HG03060 (cell line): ENCODE results near the gene LRRC8A.
"Not testable (repeated sequence)": the region's sequence is repeated elsewhere in the genome, so short reads cannot be mapped to it uniquely, and the experiment has no call there.

Experiments
- ATAC-seq: cut with Tn5 transposase; IDR thresholded peaks from one replicate; pipeline ENCODE4 v1.9.1; 2021; ENCODE audit warnings: low read depth, moderate number of reproducible peaks; ENCODE audit not compliant: unreplicated experiment

Gene LRRC8A

GRCh38 chr9:128919402-128920089, 37.6 kb downstream of the LRRC8A start:
- ATAC-seq, result no peak

DNA sequence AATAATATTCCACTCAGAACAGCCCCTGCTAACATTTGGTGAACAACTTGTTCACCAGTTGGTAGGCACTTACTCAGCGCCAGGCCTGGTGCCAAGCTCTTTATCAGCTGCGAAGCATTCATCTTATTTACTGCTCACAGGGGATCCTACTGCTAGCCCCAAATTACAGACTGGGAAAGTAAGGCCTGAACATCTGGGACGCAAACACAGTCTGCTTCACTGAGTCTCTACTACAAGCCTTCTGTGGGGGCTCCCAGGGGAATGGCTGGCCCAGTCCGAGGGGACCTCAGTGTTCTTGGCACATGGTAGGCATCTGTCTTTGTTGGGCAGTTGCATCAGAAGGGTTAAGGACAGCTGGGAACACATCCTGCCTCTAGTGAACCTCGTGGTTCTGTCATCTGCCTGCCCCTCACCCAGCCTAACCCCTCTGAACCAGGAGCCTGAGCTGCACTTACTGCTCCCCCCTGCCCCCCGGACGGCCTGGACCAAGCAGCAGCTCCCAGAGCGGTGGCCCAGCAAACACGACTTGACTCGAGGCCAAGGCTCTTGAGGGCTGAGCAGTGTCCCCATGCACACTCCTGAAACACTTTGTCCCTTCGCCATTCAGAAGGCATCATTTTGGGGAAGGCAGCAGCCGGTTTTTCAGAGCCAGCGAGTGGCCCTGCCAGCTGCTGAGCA, 38.6 kb downstream of the LRRC8A start, which contains the start of gene PHYHD1:
PHYHD1 (plus strand) TSS at position 602 of the 678 bp plus-strand sequence. CDS start 1,342 bp downstream, outside the sequence.
- ATAC-seq, result no peak

DNA sequence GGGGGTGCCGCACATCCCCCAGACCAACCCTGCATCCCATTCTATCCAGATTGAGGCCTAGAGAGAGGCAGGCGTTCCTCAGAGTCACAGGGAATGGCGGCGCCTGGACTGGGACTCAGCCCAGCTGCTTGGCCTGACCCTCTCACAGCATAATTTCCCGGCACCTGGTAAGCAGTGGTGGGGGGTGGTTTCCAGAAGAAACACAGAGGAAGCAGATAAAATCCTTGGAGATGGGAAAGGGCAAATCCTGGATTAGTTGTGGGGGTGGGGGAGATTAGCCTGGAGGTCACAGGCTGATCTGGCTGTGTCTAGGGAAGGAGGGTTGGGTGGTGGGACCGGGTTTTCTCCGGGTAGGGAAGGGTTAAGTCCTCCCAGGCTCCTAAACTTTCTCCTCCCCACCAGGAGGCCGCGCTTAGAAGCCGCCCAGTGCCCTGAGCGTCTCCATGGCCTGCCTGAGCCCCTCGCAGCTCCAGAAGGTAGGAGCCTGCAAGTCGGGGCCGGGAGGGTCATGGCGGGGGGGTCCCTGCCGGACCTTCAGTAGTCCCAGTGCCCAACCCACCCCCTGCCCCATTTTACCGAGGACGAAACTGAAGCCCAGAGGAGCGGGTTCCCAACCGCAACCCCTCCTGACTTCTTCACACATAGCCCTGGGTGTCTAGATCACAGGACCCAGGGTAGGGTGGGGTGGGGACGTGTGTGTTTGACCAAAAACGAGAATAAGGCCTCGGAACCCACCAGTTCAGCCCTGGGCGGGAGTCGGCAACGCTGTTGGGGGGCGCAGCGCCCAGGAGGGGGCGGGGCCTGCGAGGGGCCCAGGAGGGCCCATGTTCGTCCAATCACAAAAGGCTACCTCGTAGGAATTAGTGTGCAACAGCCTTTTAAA, 40.2 kb downstream of the LRRC8A start:
- no peak for ATAC-seq

DNA sequence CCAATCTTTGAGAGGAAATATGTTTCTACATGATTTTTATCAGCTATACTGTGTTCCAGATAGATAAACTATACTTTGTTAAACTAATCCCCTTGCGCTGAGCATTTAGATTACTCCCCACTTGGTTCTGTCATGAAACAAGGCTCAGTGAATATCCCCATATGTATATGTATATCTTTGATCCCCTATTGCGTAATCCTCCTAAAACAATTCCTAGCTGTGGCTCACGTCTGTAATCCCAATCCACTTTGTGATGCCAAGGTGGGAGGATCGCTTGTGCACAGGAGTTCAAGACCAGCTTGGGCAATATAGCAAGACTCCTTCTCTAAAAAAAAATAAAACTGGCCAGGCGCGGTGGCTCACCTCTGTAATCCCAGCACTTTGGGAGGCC, 41.6 kb downstream of the LRRC8A start:
- ATAC-seq, result no peak

DNA sequence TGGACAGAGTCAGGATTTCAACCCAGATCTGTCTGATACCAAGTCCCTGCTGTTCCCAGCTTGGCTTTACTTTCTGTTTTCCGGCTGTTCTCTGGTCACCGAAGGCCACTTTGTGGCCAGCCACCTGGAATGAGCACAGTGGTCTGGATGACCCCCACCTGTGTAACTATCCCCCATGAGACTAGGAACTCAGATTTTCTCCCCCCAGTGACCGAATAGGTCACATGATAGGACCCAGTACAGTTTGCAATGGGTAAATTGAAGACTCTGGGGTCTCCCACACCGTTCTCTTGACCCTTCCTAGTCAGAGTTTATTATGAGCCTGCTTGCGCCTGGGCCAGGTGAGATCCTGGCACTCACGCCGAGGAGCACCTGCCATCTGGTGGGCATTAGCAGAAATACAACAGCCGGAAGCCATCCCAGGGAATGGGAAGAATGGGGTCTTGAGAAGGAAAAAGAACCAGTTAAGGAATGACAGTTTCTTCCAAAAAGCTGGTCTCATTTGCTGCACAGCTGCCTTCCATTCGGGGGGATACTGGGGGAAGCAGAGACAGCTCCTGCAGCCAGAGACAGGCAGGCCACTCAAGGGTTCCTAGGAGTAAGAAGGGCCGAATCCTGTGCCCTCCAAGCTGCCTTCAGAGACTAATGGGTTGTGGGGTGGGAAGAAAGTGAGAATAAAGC, 45.9 kb downstream of the LRRC8A start:
- ATAC-seq, result no peak

- ATAC-seq, result no peak
Observed at GRCh38 chr9:128928624-128929023, 46.7 kb downstream of the LRRC8A start.

GRCh38 chr9:128929560-128929959, 47.6 kb downstream of the LRRC8A start:
- no peak for ATAC-seq

DNA sequence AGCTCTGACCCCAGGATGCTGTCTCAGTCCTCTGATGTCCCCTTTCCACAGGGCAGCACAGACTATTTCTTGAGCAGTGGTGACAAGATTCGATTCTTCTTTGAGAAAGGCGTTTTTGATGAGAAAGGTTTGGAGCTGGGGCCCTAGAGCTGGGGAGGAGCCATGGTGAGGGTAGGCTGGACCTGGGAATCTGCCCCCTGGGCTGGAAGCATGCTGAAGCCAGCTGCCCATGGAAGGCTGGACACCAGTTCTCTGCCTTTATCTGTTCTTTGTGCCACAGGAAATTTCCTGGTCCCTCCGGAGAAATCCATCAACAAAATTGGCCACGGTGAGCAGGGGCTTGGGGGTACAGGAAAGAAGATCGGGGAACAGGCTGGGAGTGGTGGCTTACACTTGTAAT, 51.8 kb downstream of the LRRC8A start:
- no peak for ATAC-seq

DNA sequence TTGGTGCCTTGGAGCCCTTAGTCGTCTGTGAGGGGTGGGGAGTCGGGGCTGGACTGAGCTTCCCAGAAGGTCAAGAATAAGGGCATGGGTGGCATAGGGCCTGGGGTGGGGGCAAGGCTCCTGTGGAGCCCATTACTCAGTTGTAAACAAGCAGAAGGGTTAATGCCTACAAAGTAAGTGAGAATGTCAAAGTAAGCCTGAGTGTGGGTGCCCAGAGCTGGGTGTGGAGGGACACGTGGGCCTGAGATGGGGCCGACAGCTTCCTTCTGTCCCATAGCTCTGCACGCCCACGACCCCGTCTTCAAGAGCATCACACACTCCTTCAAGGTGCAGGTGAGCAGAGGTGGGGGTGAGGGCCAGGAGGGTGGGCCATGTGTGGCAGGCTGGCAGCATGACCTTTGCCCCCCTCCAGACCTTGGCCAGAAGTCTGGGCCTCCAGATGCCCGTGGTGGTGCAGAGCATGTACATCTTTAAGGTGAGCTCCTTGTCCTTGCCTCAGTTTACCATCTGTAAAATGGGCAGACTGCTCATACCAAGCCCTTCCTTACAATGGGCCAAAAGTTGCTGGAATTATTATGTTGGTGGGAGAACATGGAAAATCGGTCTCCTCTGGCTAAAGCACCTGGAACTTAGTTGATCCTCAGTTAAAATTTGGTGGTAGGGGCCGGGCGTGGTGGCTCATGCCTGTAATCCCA, 54.4 kb downstream of the LRRC8A start:
- ATAC-seq, result no peak

- ATAC-seq, result no peak
Observed at GRCh38 chr9:128937310-128938165, 55.6 kb downstream of the LRRC8A start.

DNA sequence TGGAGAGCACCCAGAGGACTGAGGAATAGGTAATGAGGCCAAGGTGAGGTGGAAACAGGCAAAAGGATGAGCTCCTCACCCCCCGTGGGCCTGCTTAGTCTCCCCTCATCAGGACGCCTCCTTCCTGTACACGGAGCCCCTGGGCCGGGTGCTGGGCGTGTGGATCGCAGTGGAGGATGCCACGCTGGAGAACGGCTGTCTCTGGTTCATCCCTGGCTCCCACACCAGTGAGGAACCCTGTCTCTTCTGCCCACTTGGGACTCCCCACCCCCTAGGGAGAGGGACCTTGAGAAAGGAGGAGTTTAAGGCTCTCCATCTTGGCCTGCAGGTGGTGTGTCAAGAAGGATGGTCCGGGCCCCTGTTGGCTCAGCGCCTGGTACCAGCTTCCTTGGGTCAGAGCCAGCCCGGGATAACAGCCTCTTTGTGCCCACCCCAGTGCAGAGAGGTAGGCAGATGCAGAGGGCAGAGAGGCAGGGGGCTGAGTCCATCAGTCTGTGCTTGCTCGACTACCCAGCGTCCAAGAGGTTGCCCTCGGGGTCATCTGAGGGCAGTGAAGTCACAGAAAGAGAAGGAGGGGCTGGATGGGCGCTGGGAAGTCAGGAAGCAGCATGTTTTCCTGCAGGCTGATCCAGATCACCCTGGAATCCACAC, 58.5 kb downstream of the LRRC8A start:
- no peak for ATAC-seq

GRCh38 chr9:128940946-128941755, 59.2 kb downstream of the LRRC8A start:
- ATAC-seq, result no peak

GRCh38 chr9:128943832-128944620, 62.1 kb downstream of the LRRC8A start:
- ATAC-seq, result no peak

- ATAC-seq, result not testable (repeated sequence)
Observed at GRCh38 chr9:128944966-128945365, 63.0 kb downstream of the LRRC8A start.

GRCh38 chr9:128945798-128946501, 64.0 kb downstream of the LRRC8A start:
- no peak for ATAC-seq

GRCh38 chr9:128946571-128947276, 64.8 kb downstream of the LRRC8A start:
- ATAC-seq, result peak; percentile 20
